Neural progenitor cell (in vitro differentiated cells): ENCODE results near the gene MBP. TPM values are rescaled to one million over a fixed set of nuclear protein-coding genes. Genes with fewer than 3 reads are reported as not detected.

ENCODE experiments used
- DNase-seq: peaks from one replicate; pipeline ENCODE4 v3.0.0-alpha.2; 2016; ENCODE audit warnings: low spot score
- H2AFZ ChIP-seq: fragments of 200-600 bp; sonication (generic); replicated peaks from 2 replicates; pipeline ENCODE4 v1.6.1; 2016; ENCODE audit warnings: antibody characterized with exemption
- H3F3A ChIP-seq: fragments of 200-600 bp; sonication (generic); 2 replicates; pipeline ENCODE4 v1.6.1; 2016; ENCODE audit warnings: antibody characterized with exemption, low read depth
- H3K27ac ChIP-seq: fragments of 200-600 bp; sonication (generic); 2 replicates; pipeline ENCODE4 v1.5.1; 2016; ENCODE audit warnings: mild to moderate bottlenecking
- H3K27me3 ChIP-seq: fragments of 200-600 bp; sonication (generic); 2 replicates; pipeline ENCODE4 v1.6.1; 2016; ENCODE audit warnings: mild to moderate bottlenecking, moderate library complexity
- H3K36me3 ChIP-seq: fragments of 200-600 bp; sonication (generic); 2 replicates; pipeline ENCODE4 v1.5.1; 2016
- H3K4me1 ChIP-seq: fragments of 200-600 bp; sonication (generic); 2 replicates; pipeline ENCODE4 v1.6.1; 2016; ENCODE audit warnings: mixed run types
- H3K4me2 ChIP-seq: fragments of 200-600 bp; sonication (generic); 2 replicates; pipeline ENCODE4 v1.6.1; 2016
- H3K4me3 ChIP-seq: fragments of 200-600 bp; sonication (generic); 2 replicates; pipeline ENCODE4 v1.5.1; 2016
- H3K79me2 ChIP-seq: fragments of 200-600 bp; sonication (generic); 2 replicates; pipeline ENCODE4 v1.6.1; 2016; ENCODE audit warnings: low read depth
- H3K9ac ChIP-seq: fragments of 200-600 bp; sonication (generic); 2 replicates; pipeline ENCODE4 v1.6.1; 2016
- H3K9me3 ChIP-seq: fragments of 200-600 bp; sonication (generic); 2 replicates; pipeline ENCODE4 v1.5.1; 2016; ENCODE audit warnings: low read depth
- H4K20me1 ChIP-seq: fragments of 200-600 bp; sonication (generic); 2 replicates; pipeline ENCODE4 v1.6.1; 2016; ENCODE audit warnings: low read depth
- H3K27ac Mint-ChIP-seq: 3 replicates; pipeline ENCODE4 v1.8.0; 2021; ENCODE audit warnings: mixed read lengths
- H3K27me3 Mint-ChIP-seq: 2 replicates; pipeline ENCODE4 v1.8.0; 2022; ENCODE audit warnings: low read depth, mild to moderate bottlenecking, inconsistent platforms, moderate library complexity, mixed read lengths; ENCODE audit not compliant: insufficient read depth
- H3K36me3 Mint-ChIP-seq: 3 replicates; pipeline ENCODE4 v1.8.0; 2021; ENCODE audit warnings: mixed read lengths
- H3K4me1 Mint-ChIP-seq: 3 replicates; pipeline ENCODE4 v1.8.0; 2021; ENCODE audit warnings: mixed read lengths
- H3K4me3 Mint-ChIP-seq: 3 replicates; pipeline ENCODE4 v1.8.0; 2021; ENCODE audit warnings: mild to moderate bottlenecking, moderate library complexity, mixed read lengths
- H3K9me3 Mint-ChIP-seq: 3 replicates; pipeline ENCODE4 v1.8.0; 2020; ENCODE audit warnings: mixed read lengths
- EZH2 ChIP-seq: fragments of 200-600 bp; sonication (generic); IDR thresholded peaks from 2 replicates; pipeline ENCODE4 v1.6.1; 2017; ENCODE audit warnings: antibody characterized with exemption, mild to moderate bottlenecking, moderate library complexity
- EZH2phosphoT487 ChIP-seq: fragments of 200-600 bp; sonication (generic); IDR thresholded peaks from 2 replicates; pipeline ENCODE4 v1.6.1; 2017; ENCODE audit warnings: antibody characterized with exemption
- total RNA-seq: library from RNA; depleted of rRNA; stranded (reverse); fragments of >200 nt; gene quantifications from 2 replicates; pipeline ENCODE4 v1.2.3, GENCODE V29; 2015; ENCODE audit warnings: low replicate concordance
- TF ChIP-seq, protein P1 (sequence below): fragments of 200-600 bp; sonication (generic); IDR thresholded peaks from 2 replicates; pipeline ENCODE4 v1.5.1; 2017; ENCODE audit warnings: antibody characterized with exemption, mild to moderate bottlenecking

Gene MBP
- total RNA-seq, 1 donor from 2014 or later, result 0.64 TPM

DNA sequence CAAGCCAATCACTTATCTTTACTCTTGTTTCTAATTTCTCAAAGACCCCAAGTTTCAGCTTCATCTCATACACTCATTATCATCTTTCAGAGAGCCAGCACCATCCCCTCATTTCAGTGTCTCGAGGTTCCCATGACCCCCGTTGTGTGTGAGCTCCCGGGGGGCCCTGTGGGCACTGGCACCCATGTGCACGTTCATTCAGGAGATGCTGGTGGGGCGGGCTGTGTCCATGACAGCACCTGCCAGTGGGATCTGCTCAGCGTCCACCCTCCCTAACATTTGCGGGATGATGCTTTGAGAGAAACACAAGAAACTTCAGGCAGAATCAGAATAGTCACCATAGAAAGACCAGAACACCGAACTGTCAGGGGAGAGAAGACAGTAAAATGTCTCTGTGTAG is 120.5 kb downstream of the MBP start:
- Mint-ChIP-seq H3K9me3 (no peaks in the 10 kb centered on the region), H3K4me1 (peaks cover 11% of the 10 kb centered on the region), H3K36me3 (no peaks in the 10 kb centered on the region), H3K4me3 (no peak overlapping the region), H3K27me3 (peaks cover 6% of the 10 kb centered on the region), H3K27ac (no peak overlapping the region)
- Histone ChIP-seq H4K20me1 (no peaks in the 10 kb centered on the region), H2AFZ (no peak overlapping the region), H3K4me1 (peaks cover 4% of the 10 kb centered on the region), H3K4me3 (no peak overlapping the region), H3K27ac (no peak overlapping the region), H3K9ac (no peak overlapping the region), H3K9me3 (no peaks in the 10 kb centered on the region), H3K4me2 (no peak overlapping the region), H3K36me3 (no peaks in the 10 kb centered on the region), H3F3A (no peaks in the 10 kb centered on the region), H3K27me3 (no peaks in the 10 kb centered on the region), H3K79me2 (no peaks in the 10 kb centered on the region)
- DNase-seq, result no peak
- no peak for TF ChIP-seq EZH2phosphoT487
- no peak for TF ChIP-seq EZH2
- TF ChIP-seq, protein P1, sequence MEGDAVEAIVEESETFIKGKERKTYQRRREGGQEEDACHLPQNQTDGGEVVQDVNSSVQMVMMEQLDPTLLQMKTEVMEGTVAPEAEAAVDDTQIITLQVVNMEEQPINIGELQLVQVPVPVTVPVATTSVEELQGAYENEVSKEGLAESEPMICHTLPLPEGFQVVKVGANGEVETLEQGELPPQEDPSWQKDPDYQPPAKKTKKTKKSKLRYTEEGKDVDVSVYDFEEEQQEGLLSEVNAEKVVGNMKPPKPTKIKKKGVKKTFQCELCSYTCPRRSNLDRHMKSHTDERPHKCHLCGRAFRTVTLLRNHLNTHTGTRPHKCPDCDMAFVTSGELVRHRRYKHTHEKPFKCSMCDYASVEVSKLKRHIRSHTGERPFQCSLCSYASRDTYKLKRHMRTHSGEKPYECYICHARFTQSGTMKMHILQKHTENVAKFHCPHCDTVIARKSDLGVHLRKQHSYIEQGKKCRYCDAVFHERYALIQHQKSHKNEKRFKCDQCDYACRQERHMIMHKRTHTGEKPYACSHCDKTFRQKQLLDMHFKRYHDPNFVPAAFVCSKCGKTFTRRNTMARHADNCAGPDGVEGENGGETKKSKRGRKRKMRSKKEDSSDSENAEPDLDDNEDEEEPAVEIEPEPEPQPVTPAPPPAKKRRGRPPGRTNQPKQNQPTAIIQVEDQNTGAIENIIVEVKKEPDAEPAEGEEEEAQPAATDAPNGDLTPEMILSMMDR, result no peak

DNA sequence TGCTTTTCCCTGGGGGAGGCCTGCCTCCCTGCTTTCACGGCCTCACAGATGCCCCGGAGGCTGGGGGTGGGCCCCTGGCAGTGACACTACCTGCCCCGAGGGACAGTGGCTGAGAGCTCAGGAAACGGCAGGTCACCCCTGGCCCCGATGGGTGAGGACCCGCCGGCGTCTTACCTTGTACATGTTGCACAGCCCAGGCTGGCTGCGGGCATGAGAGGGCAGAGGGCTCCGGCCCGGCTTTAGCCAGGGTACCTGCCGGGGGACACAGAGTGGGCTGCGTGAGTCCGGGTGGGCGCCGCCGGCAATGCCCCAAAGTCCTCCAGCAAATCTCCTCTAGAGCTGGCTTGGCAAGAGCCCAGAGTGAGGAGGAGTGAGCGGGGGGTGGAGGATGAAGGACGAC is 122.9 kb downstream of the MBP start:
- H3K9me3 ChIP-seq, result no peaks in the 10 kb centered on the region
- no peaks in the 10 kb centered on the region for H3K9me3 Mint-ChIP-seq
- no peak overlapping the region for H3K27ac ChIP-seq
- H3K9ac ChIP-seq, result no peak overlapping the region
- H3K36me3 Mint-ChIP-seq, result no peaks in the 10 kb centered on the region
- no peaks in the 10 kb centered on the region for H3K27me3 ChIP-seq
- H3F3A ChIP-seq, result no peaks in the 10 kb centered on the region
- H4K20me1 ChIP-seq, result no peaks in the 10 kb centered on the region
- H3K4me2 ChIP-seq, result no peak overlapping the region
- no peaks in the 10 kb centered on the region for H3K79me2 ChIP-seq
- DNase-seq, result no peak
- TF ChIP-seq, protein P1, result no peak
- no peak for TF ChIP-seq EZH2phosphoT487
- TF ChIP-seq EZH2, result no peak
- peaks cover 11% of the 10 kb centered on the region for H3K4me1 ChIP-seq
- no peak overlapping the region for H2AFZ ChIP-seq
- no peak overlapping the region for H3K4me3 ChIP-seq
- no peaks in the 10 kb centered on the region for H3K36me3 ChIP-seq
- peaks cover 8% of the 10 kb centered on the region for H3K4me1 Mint-ChIP-seq
- H3K27me3 Mint-ChIP-seq, result peaks cover 6% of the 10 kb centered on the region
- H3K27ac Mint-ChIP-seq, result no peak overlapping the region
- H3K4me3 Mint-ChIP-seq, result no peak overlapping the region

DNA sequence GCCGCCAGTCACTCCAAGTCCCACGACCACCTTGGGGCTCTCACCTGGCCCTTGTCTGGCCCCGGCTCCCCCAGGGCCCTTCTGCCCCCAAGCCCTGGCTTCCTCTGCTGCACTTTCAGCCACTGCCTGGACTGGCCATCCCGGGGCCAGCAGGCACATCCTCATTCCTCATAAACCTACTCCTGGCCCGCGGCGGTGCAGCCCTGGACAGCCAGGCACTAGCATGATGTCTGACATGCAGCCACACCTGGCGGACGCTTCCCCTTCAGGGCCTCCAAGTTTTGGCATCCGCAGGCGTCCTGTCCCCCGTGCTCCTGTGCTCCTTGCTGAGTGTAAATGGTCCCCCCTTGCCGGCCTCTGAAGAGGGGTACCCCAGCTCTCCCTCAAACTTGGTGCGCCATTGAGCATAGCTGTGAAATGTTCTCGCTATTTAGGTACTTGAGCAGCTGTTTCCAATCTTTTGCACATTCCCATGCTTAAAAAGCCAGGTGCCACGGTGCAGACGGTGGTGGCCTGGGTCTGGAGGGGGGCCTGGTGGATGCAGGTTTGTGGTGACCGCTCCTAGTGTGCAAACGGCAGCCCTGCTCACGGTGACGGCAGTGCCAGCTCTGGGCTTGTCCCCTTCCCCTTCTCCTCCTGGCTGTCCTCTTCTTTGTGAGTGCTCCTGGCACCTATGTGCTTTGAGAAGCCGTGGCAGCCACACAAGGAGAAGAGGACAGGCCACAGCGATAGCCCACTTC is 123.8 kb downstream of the MBP start:
- Mint-ChIP-seq H3K4me1 (peaks cover 9% of the 10 kb centered on the region), H3K9me3 (no peaks in the 10 kb centered on the region), H3K27me3 (peaks cover 6% of the 10 kb centered on the region), H3K27ac (no peak overlapping the region), H3K36me3 (no peaks in the 10 kb centered on the region), H3K4me3 (no peak overlapping the region)
- Histone ChIP-seq H3K4me1 (peaks cover 11% of the 10 kb centered on the region), H3K79me2 (no peaks in the 10 kb centered on the region), H3K27me3 (no peaks in the 10 kb centered on the region), H4K20me1 (no peaks in the 10 kb centered on the region), H3K4me3 (no peak overlapping the region), H3K4me2 (no peak overlapping the region), H3K27ac (no peak overlapping the region), H2AFZ (no peak overlapping the region), H3F3A (no peaks in the 10 kb centered on the region), H3K36me3 (no peaks in the 10 kb centered on the region), H3K9ac (no peak overlapping the region), H3K9me3 (no peaks in the 10 kb centered on the region)
- TF ChIP-seq EZH2phosphoT487 (no peak), EZH2 (no peak)
- TF ChIP-seq, protein P1, result no peak
- no peak for DNase-seq
